ENCODE data around the gene RAPGEF4.

Gene RAPGEF4

DNA sequence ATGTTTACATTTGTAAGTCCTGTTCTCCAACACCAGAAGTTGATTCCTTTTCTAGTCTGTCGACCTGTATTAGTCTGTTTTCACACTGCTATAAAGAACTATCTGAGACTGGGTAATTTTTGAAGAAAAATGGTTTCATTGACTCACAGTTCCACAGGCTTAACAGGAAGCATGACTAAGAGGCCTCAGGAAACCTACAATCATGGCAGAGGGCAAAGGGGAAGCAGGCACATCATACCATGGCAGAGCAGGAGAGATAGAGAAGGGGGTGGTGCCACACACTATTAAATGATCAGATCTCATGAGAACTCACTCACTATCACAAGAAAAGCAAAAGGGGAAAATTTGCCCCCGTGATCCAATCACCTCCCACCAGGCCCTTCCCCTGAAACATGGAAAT lies 227.2 kb downstream of the RAPGEF4 start:
- no peak for DNase-seq (ENCODE audit: low spot score)
- POLR2A ChIA-PET (ENCODE audit: low non-redundant PET): no interaction called here
- no peak for TF ChIP-seq CTCF (conservative IDR thresholded peaks at IDR 0.05; ENCODE audit: low read depth)
- H3K27ac ChIP-seq: no peak overlapping the region
- CTCF ChIA-PET: no interaction called here

- TF ChIP-seq CTCF (conservative IDR thresholded peaks at IDR 0.05; ENCODE audit: low read depth): no peak
- ChIA-PET POLR2A (ENCODE audit: low non-redundant PET) (no interaction called here), CTCF (interaction anchor here (0.7 to 0.9 kb wide), 2 partner anchors 9 to 129 kb away, joined by 3 to 4 read pairs; no protein-coding TSS in a partner anchor)
- DNase-seq (ENCODE audit: low spot score): no peak
- H3K27ac ChIP-seq: no peak overlapping the region
These were observed 229.0 kb downstream of the RAPGEF4 start for GRCh38 chr2:172964511-172965139.

DNA sequence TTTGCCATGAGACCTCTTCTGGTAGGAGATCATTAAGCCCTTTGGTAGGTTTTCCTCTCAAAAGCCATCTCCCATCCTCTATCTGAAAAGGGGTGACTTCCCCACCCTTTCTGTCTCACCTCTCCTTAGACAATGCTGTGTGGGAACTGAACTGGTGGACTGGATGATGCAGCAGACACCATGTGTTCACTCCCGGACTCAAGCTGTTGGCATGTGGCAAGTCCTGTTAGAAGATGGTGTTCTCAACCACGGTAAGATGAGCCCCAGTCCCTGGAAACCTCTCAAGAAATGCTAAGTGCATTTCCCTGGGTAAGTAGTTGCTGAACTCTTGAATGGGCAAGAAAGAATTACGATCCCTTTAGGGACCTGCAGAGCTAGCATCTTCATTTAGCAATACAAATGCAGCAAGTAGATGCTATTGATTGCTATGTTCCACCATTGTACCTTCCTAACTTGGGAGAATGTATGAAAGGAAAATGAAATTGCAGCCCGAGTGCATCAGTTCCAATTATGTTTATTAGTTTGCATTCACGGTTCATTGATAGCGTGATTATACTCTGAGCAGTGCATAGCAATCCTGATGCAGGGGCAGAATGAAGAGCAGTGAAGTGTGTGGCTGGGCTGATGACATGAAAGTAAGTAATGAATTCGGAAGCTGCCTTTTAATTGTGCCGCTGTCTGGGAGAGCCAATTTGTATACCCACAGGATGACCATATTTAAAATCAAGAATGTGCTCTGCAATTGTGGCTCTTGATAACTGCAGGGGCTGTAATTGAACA lies 230.0 kb downstream of the RAPGEF4 start:
- ChIA-PET POLR2A (ENCODE audit: low non-redundant PET) (no interaction called here), CTCF (interaction anchor here (0.6 to 0.9 kb wide), 2 partner anchors 8 to 222 kb away, joined by 3 read pairs; no protein-coding TSS in a partner anchor)
- no peak for TF ChIP-seq CTCF (conservative IDR thresholded peaks at IDR 0.05; ENCODE audit: low read depth)
- DNase-seq (ENCODE audit: low spot score): no peak
- no peak overlapping the region for H3K27ac ChIP-seq

GRCh38 chr2:172967036-172967982 lies 231.7 kb downstream of the RAPGEF4 start:
- no peak for DNase-seq (ENCODE audit: low spot score)
- POLR2A ChIA-PET (ENCODE audit: low non-redundant PET): no interaction called here
- no peak overlapping the region for H3K27ac ChIP-seq
- CTCF ChIA-PET: interaction anchor here (0.6 kb wide), 1 partner anchor 56 kb away, joined by 3 read pairs; no protein-coding TSS in a partner anchor
- TF ChIP-seq CTCF (conservative IDR thresholded peaks at IDR 0.05; ENCODE audit: low read depth): no peak

GRCh38 chr2:172968061-172968469 lies 232.4 kb downstream of the RAPGEF4 start:
- ChIA-PET CTCF (interaction anchor here (0.6 kb wide), 1 partner anchor 55 kb away, joined by 3 read pairs; no protein-coding TSS in a partner anchor), POLR2A (ENCODE audit: low non-redundant PET) (no interaction called here)
- H3K27ac ChIP-seq: no peak overlapping the region
- no peak for DNase-seq (ENCODE audit: low spot score)
- no peak for TF ChIP-seq CTCF (conservative IDR thresholded peaks at IDR 0.05; ENCODE audit: low read depth)

- DNase-seq (ENCODE audit: low spot score): no peak
- POLR2A ChIA-PET (ENCODE audit: low non-redundant PET): no interaction called here
- CTCF ChIA-PET: interaction anchor here (0.6 kb wide), 2 partner anchors 121 to 359 kb away, joined by 4 to 5 read pairs; no protein-coding TSS in a partner anchor
- no peak overlapping the region for H3K27ac ChIP-seq
- TF ChIP-seq CTCF (conservative IDR thresholded peaks at IDR 0.05; ENCODE audit: low read depth): no peak
These were observed 233.5 kb downstream of the RAPGEF4 start for GRCh38 chr2:172969166-172969565.
